ENCODE data around the gene ETS1.

ETS1 gene

GRCh38 chr11:128502726-128503125, 84.6 kb downstream of the ETS1 start:
- H3K27me3 ChIP-seq (replicated peaks; ENCODE audit: control insufficient read depth, insufficient read depth, low read length): no peaks in the 10 kb centered on the region
- DNase-seq (ENCODE audit: low read depth): peak; percentile 96
- no peak overlapping the region for H3K4me3 ChIP-seq (ENCODE audit: low read length)
- H3K36me3 ChIP-seq (ENCODE audit: control insufficient read depth, insufficient read depth, low read length, severe bottlenecking): peaks cover 14% of the 10 kb centered on the region
- no peaks in the 10 kb centered on the region for H3K9me3 ChIP-seq (ENCODE audit: control insufficient read depth, low read length)
- no peak overlapping the region for H3K9ac ChIP-seq (ENCODE audit: low read length)
- peaks cover 90% of the 10 kb centered on the region for H3K4me1 ChIP-seq (ENCODE audit: control insufficient read depth, insufficient read depth, low read length)

- DNase-seq (ENCODE audit: low read depth): peak; percentile 66
- Histone ChIP-seq H3K36me3 (ENCODE audit: control insufficient read depth, insufficient read depth, low read length, severe bottlenecking) (peaks cover 14% of the 10 kb centered on the region), H3K27me3 (replicated peaks; ENCODE audit: control insufficient read depth, insufficient read depth, low read length) (no peaks in the 10 kb centered on the region), H3K9ac (ENCODE audit: low read length) (no peak overlapping the region), H3K4me1 (ENCODE audit: control insufficient read depth, insufficient read depth, low read length) (peaks cover 93% of the 10 kb centered on the region), H3K4me3 (ENCODE audit: low read length) (peak overlapping the region; percentile 43), H3K9me3 (ENCODE audit: control insufficient read depth, low read length) (no peaks in the 10 kb centered on the region)
Observed at GRCh38 chr11:128501632-128502549, 85.5 kb downstream of the ETS1 start.

GRCh38 chr11:128501008-128501407, 86.3 kb downstream of the ETS1 start:
- peaks cover 9% of the 10 kb centered on the region for H3K36me3 ChIP-seq (ENCODE audit: control insufficient read depth, insufficient read depth, low read length, severe bottlenecking)
- no peak overlapping the region for H3K4me3 ChIP-seq (ENCODE audit: low read length)
- peaks cover 93% of the 10 kb centered on the region for H3K4me1 ChIP-seq (ENCODE audit: control insufficient read depth, insufficient read depth, low read length)
- DNase-seq (ENCODE audit: low read depth): peak; percentile 1
- no peaks in the 10 kb centered on the region for H3K9me3 ChIP-seq (ENCODE audit: control insufficient read depth, low read length)
- H3K9ac ChIP-seq (ENCODE audit: low read length): no peak overlapping the region
- H3K27me3 ChIP-seq (replicated peaks; ENCODE audit: control insufficient read depth, insufficient read depth, low read length): no peaks in the 10 kb centered on the region

GRCh38 chr11:128500493-128500892, 86.9 kb downstream of the ETS1 start:
- Histone ChIP-seq H3K9ac (ENCODE audit: low read length) (no peak overlapping the region), H3K27me3 (replicated peaks; ENCODE audit: control insufficient read depth, insufficient read depth, low read length) (no peaks in the 10 kb centered on the region), H3K36me3 (ENCODE audit: control insufficient read depth, insufficient read depth, low read length, severe bottlenecking) (peaks cover 6% of the 10 kb centered on the region), H3K4me3 (ENCODE audit: low read length) (no peak overlapping the region), H3K9me3 (ENCODE audit: control insufficient read depth, low read length) (no peaks in the 10 kb centered on the region), H3K4me1 (ENCODE audit: control insufficient read depth, insufficient read depth, low read length) (peaks cover 95% of the 10 kb centered on the region)
- peak; percentile 35 for DNase-seq (ENCODE audit: low read depth)

GRCh38 chr11:128499613-128500253, 87.6 kb downstream of the ETS1 start:
- peaks cover 100% of the 10 kb centered on the region for H3K4me1 ChIP-seq (ENCODE audit: control insufficient read depth, insufficient read depth, low read length)
- H3K9me3 ChIP-seq (ENCODE audit: control insufficient read depth, low read length): no peaks in the 10 kb centered on the region
- H3K36me3 ChIP-seq (ENCODE audit: control insufficient read depth, insufficient read depth, low read length, severe bottlenecking): no peaks in the 10 kb centered on the region
- no peaks in the 10 kb centered on the region for H3K27me3 ChIP-seq (replicated peaks; ENCODE audit: control insufficient read depth, insufficient read depth, low read length)
- DNase-seq (ENCODE audit: low read depth): peak; percentile 27
- H3K4me3 ChIP-seq (ENCODE audit: low read length): peak overlapping the region; percentile 40
- H3K9ac ChIP-seq (ENCODE audit: low read length): peak overlapping the region; percentile 65

- peak; percentile 46 for DNase-seq (ENCODE audit: low read depth)
- Histone ChIP-seq H3K9ac (ENCODE audit: low read length) (no peak overlapping the region), H3K36me3 (ENCODE audit: control insufficient read depth, insufficient read depth, low read length, severe bottlenecking) (no peaks in the 10 kb centered on the region), H3K4me1 (ENCODE audit: control insufficient read depth, insufficient read depth, low read length) (peaks cover 99% of the 10 kb centered on the region), H3K4me3 (ENCODE audit: low read length) (no peak overlapping the region), H3K27me3 (replicated peaks; ENCODE audit: control insufficient read depth, insufficient read depth, low read length) (no peaks in the 10 kb centered on the region), H3K9me3 (ENCODE audit: control insufficient read depth, low read length) (no peaks in the 10 kb centered on the region)
Observed at GRCh38 chr11:128498721-128499245, 88.6 kb downstream of the ETS1 start.

GRCh38 chr11:128497776-128498095, 89.6 kb downstream of the ETS1 start:
- Histone ChIP-seq H3K4me1 (ENCODE audit: control insufficient read depth, insufficient read depth, low read length) (peaks cover 99% of the 10 kb centered on the region), H3K4me3 (ENCODE audit: low read length) (peak overlapping the region; percentile 71), H3K27me3 (replicated peaks; ENCODE audit: control insufficient read depth, insufficient read depth, low read length) (no peaks in the 10 kb centered on the region), H3K9me3 (ENCODE audit: control insufficient read depth, low read length) (no peaks in the 10 kb centered on the region), H3K9ac (ENCODE audit: low read length) (peak overlapping the region; percentile 73), H3K36me3 (ENCODE audit: control insufficient read depth, insufficient read depth, low read length, severe bottlenecking) (no peaks in the 10 kb centered on the region)
- DNase-seq (ENCODE audit: low read depth): no peak

GRCh38 chr11:128497061-128497775, 90.1 kb downstream of the ETS1 start:
- peak overlapping the region; percentile 73 for H3K9ac ChIP-seq (ENCODE audit: low read length)
- H3K36me3 ChIP-seq (ENCODE audit: control insufficient read depth, insufficient read depth, low read length, severe bottlenecking): no peaks in the 10 kb centered on the region
- H3K9me3 ChIP-seq (ENCODE audit: control insufficient read depth, low read length): no peaks in the 10 kb centered on the region
- H3K4me1 ChIP-seq (ENCODE audit: control insufficient read depth, insufficient read depth, low read length): peaks cover 99% of the 10 kb centered on the region
- DNase-seq (ENCODE audit: low read depth): peak; percentile 96
- H3K4me3 ChIP-seq (ENCODE audit: low read length): peak overlapping the region; percentile 71
- H3K27me3 ChIP-seq (replicated peaks; ENCODE audit: control insufficient read depth, insufficient read depth, low read length): no peaks in the 10 kb centered on the region

- no peaks in the 10 kb centered on the region for H3K27me3 ChIP-seq (replicated peaks; ENCODE audit: control insufficient read depth, insufficient read depth, low read length)
- peaks cover 99% of the 10 kb centered on the region for H3K4me1 ChIP-seq (ENCODE audit: control insufficient read depth, insufficient read depth, low read length)
- no peaks in the 10 kb centered on the region for H3K9me3 ChIP-seq (ENCODE audit: control insufficient read depth, low read length)
- H3K9ac ChIP-seq (ENCODE audit: low read length): peak overlapping the region; percentile 73
- H3K4me3 ChIP-seq (ENCODE audit: low read length): peak overlapping the region; percentile 71
- peak; percentile 88 for DNase-seq (ENCODE audit: low read depth)
- H3K36me3 ChIP-seq (ENCODE audit: control insufficient read depth, insufficient read depth, low read length, severe bottlenecking): peaks cover 5% of the 10 kb centered on the region
Observed at GRCh38 chr11:128496692-128497060, 90.7 kb downstream of the ETS1 start.

GRCh38 chr11:128496249-128496648, 91.1 kb downstream of the ETS1 start:
- peak overlapping the region; percentile 73 for H3K9ac ChIP-seq (ENCODE audit: low read length)
- peaks cover 99% of the 10 kb centered on the region for H3K4me1 ChIP-seq (ENCODE audit: control insufficient read depth, insufficient read depth, low read length)
- no peaks in the 10 kb centered on the region for H3K27me3 ChIP-seq (replicated peaks; ENCODE audit: control insufficient read depth, insufficient read depth, low read length)
- H3K36me3 ChIP-seq (ENCODE audit: control insufficient read depth, insufficient read depth, low read length, severe bottlenecking): peaks cover 8% of the 10 kb centered on the region
- peak; percentile 6 for DNase-seq (ENCODE audit: low read depth)
- H3K4me3 ChIP-seq (ENCODE audit: low read length): peak overlapping the region; percentile 71
- H3K9me3 ChIP-seq (ENCODE audit: control insufficient read depth, low read length): no peaks in the 10 kb centered on the region
